Measurements from ENCODE around the gene WDR33. TPM values are rescaled to one million over a fixed set of nuclear protein-coding genes. Genes with fewer than 3 reads are reported as not detected.

The WDR33 gene
- total and polyA plus RNA-seq, 4 donors: 8.2 to 37.5 (median 22.4) TPM

DNA sequence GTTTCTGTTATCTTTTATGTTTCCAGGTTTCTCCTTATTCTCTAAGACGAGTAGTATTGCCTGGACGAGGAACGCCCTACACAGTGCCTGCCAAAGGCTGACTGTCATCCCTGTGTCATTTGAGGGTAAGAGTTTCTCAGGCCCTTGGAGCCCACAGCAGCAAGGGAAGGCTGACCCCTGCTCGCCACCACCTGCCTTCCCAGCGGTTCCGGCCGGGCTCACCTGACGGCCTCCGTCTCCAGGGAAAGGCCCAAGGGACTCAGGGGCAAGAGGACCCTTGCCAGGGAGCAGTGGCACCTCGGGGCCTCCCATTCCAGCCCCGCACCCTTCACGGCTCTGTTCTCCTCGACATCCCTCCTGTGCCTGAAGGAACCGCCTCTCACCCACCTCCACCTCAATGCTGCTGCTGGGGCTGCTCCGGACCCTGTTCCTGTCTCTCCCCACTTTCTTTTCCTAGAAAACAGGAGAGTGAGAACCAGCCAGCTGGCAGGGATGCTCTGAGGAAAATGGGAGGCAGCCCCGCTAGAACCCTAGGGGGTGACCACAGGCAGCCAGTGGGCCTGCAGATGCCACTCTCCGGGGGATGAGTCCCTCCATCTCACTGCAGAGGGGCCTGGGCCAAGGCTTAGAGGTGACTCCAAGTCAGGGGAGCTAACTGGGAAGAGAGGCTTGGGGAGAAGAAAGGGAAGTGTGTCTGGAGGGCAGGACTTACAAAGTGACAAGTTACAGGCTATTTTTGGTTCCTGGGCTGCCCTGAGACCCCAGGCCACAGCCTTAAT lies 137.5 kb downstream of the WDR33 start:
- Histone ChIP-seq H3K4me1 (ENCODE audit: control insufficient read depth in 4 of 4, insufficient read depth in 4 of 4, low read length in 3 of 4) (peaks cover 2 to 25% (median 15%) of the 10 kb centered on the region in 4 donors), H3K27me3 (ENCODE audit: control insufficient read depth in 4 of 4, insufficient read depth in 4 of 4, low read length in 3 of 4) (no peaks in the 10 kb centered on the region), H3K27ac (ENCODE audit: low read depth in 1 of 2, low read length in 2 of 2) (peak overlapping the region; percentile 31 to 73), H3K36me3 (ENCODE audit: control insufficient read depth in 4 of 4, insufficient read depth in 3 of 4, low read depth in 1 of 4, low read length in 3 of 4) (no peaks in the 10 kb centered on the region), H3K9me3 (ENCODE audit: control insufficient read depth in 4 of 4, low read length in 3 of 4) (no peaks in the 10 kb centered on the region), H3K4me3 (ENCODE audit: low read depth in 1 of 3, low read length in 3 of 3) (peak overlapping the region in 1 of 3 donors; percentile 85), H3K9ac (ENCODE audit: low read depth in 1 of 2, low read length in 2 of 2) (no peak overlapping the region)
- no peak for DNase-seq (ENCODE audit: low spot score)
- TF ChIP-seq, protein P1, sequence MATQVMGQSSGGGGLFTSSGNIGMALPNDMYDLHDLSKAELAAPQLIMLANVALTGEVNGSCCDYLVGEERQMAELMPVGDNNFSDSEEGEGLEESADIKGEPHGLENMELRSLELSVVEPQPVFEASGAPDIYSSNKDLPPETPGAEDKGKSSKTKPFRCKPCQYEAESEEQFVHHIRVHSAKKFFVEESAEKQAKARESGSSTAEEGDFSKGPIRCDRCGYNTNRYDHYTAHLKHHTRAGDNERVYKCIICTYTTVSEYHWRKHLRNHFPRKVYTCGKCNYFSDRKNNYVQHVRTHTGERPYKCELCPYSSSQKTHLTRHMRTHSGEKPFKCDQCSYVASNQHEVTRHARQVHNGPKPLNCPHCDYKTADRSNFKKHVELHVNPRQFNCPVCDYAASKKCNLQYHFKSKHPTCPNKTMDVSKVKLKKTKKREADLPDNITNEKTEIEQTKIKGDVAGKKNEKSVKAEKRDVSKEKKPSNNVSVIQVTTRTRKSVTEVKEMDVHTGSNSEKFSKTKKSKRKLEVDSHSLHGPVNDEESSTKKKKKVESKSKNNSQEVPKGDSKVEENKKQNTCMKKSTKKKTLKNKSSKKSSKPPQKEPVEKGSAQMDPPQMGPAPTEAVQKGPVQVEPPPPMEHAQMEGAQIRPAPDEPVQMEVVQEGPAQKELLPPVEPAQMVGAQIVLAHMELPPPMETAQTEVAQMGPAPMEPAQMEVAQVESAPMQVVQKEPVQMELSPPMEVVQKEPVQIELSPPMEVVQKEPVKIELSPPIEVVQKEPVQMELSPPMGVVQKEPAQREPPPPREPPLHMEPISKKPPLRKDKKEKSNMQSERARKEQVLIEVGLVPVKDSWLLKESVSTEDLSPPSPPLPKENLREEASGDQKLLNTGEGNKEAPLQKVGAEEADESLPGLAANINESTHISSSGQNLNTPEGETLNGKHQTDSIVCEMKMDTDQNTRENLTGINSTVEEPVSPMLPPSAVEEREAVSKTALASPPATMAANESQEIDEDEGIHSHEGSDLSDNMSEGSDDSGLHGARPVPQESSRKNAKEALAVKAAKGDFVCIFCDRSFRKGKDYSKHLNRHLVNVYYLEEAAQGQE (IDR thresholded peaks at IDR 0.05): no peak
- TF ChIP-seq EGR1 (IDR thresholded peaks at IDR 0.05; ENCODE audit: low read depth in 2 of 2) (no peak), HNF4G (IDR thresholded peaks at IDR 0.05) (no peak), FOXA2 (IDR thresholded peaks at IDR 0.05) (no peak), RAD21 (IDR thresholded peaks at IDR 0.05) (no peak), TAF1 (conservative IDR thresholded peaks at IDR 0.05) (no peak), GABPA (IDR thresholded peaks at IDR 0.05 in 1 of 2, conservative IDR thresholded peaks at IDR 0.05 in 1 of 2) (no peak), JUND (IDR thresholded peaks at IDR 0.05) (no peak), SP1 (IDR thresholded peaks at IDR 0.05) (no peak), RXRA (IDR thresholded peaks at IDR 0.05) (no peak)
- TF ChIP-seq, protein P2, sequence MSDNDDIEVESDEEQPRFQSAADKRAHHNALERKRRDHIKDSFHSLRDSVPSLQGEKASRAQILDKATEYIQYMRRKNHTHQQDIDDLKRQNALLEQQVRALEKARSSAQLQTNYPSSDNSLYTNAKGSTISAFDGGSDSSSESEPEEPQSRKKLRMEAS (IDR thresholded peaks at IDR 0.05): no peak
- TF ChIP-seq, protein P3, sequence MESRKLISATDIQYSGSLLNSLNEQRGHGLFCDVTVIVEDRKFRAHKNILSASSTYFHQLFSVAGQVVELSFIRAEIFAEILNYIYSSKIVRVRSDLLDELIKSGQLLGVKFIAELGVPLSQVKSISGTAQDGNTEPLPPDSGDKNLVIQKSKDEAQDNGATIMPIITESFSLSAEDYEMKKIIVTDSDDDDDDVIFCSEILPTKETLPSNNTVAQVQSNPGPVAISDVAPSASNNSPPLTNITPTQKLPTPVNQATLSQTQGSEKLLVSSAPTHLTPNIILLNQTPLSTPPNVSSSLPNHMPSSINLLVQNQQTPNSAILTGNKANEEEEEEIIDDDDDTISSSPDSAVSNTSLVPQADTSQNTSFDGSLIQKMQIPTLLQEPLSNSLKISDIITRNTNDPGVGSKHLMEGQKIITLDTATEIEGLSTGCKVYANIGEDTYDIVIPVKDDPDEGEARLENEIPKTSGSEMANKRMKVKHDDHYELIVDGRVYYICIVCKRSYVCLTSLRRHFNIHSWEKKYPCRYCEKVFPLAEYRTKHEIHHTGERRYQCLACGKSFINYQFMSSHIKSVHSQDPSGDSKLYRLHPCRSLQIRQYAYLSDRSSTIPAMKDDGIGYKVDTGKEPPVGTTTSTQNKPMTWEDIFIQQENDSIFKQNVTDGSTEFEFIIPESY (IDR thresholded peaks at IDR 0.05): no peak
- WGBS: 87% methylated on average over 17 of the region's 17 CpGs

DNA sequence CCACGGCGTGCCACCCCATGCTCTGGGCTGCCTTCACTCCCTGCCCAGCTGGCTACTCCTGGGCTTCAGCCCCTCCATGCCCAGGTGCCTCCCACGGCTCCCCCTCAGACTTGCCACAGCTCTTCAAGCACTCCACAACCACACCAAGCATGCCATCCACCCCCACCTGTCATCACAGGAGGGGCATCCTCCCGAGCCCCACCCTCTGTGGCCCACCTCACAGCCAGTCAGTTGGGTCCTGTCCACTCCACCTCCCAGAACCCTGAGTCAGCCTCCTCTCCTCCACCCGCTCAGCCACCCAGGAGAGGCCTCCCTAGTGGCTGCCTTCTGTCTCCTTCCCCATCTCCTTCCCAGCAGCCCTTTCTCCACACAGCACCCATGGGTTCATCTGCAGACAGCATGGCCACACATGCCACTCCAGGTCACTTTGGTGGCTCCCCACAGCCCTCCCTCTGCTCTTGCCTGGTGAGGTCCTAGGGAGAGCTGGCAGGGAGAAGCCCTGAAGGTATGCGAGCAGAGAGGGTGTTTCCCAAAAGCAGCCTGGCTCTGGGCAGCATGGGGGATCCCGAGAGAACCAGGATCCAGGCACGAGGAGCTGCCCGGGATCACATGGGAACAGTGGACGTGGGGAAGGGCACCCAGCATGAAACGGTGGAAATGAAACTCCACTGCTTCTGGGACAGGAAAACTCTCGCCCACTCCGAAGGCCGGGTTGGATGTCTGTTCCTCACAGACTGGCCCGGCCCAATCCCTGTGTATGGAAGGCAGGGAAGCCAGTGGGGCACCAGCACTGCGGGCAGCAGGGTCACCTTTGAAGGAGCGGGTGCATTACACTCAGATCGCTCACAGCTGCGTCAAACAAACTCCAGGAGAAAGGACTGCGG lies 138.4 kb downstream of the WDR33 start:
- H3K27ac ChIP-seq (ENCODE audit: low read depth in 1 of 2, low read length in 2 of 2): peak overlapping the region in 1 of 2 donors; percentile 41
- WGBS: 79% methylated on average over 20 of the region's 20 CpGs
- no peaks in the 10 kb centered on the region for H3K36me3 ChIP-seq (ENCODE audit: control insufficient read depth in 4 of 4, insufficient read depth in 3 of 4, low read depth in 1 of 4, low read length in 3 of 4)
- H3K4me1 ChIP-seq (ENCODE audit: control insufficient read depth in 4 of 4, insufficient read depth in 4 of 4, low read length in 3 of 4): peaks cover 2 to 25% (median 15%) of the 10 kb centered on the region in 4 donors
- no peaks in the 10 kb centered on the region for H3K9me3 ChIP-seq (ENCODE audit: control insufficient read depth in 4 of 4, low read length in 3 of 4)
- H3K4me3 ChIP-seq (ENCODE audit: low read depth in 1 of 3, low read length in 3 of 3): no peak overlapping the region
- H3K27me3 ChIP-seq (ENCODE audit: control insufficient read depth in 4 of 4, insufficient read depth in 4 of 4, low read length in 3 of 4): no peaks in the 10 kb centered on the region
- no peak overlapping the region for H3K9ac ChIP-seq (ENCODE audit: low read depth in 1 of 2, low read length in 2 of 2)
- peak; percentile 32 for DNase-seq (ENCODE audit: low spot score)
- TF ChIP-seq, protein P3 (IDR thresholded peaks at IDR 0.05): no peak
- no peak for TF ChIP-seq EGR1 (IDR thresholded peaks at IDR 0.05; ENCODE audit: low read depth in 2 of 2)
- TF ChIP-seq, protein P2 (IDR thresholded peaks at IDR 0.05): no peak

Measured in liver (tissue), 9 donors.